Activated naive CD4-positive, alpha-beta T cell treated with anti-CD3 and anti-CD28 coated beads for 36 hours (primary cell): ENCODE results near the gene METTL3. TPM values are rescaled to one million over a fixed set of nuclear protein-coding genes. Genes with fewer than 3 reads are reported as not detected.

Experiments
- CTCF ChIA-PET: fragments of 350-600 bp; sonication (Branson Sonifier 250); formaldehyde crosslinking; loops from one replicate; lab custom pipeline; 2021; ENCODE audit warnings: antibody characterized with exemption; lab: Charles Lee
- DNase-seq: peaks from one replicate; pipeline ENCODE4 v3.0.0-alpha.2; 2020
- H3K27ac Mint-ChIP-seq: one replicate; pipeline ENCODE4 v1.8.0; 2021; ENCODE audit warnings: mild to moderate bottlenecking, mixed read lengths
- H3K27me3 Mint-ChIP-seq: one replicate; pipeline ENCODE4 v1.8.0; 2021; ENCODE audit warnings: low read depth, mixed read lengths
- H3K36me3 Mint-ChIP-seq: one replicate; pipeline ENCODE4 v1.8.0; 2021; ENCODE audit warnings: low read depth, mixed read lengths
- H3K4me1 Mint-ChIP-seq: one replicate; pipeline ENCODE4 v1.8.0; 2021; ENCODE audit warnings: low read depth, mixed read lengths
- H3K4me3 Mint-ChIP-seq: one replicate; pipeline ENCODE4 v1.8.0; 2021; ENCODE audit warnings: mild to moderate bottlenecking, moderate library complexity, mixed read lengths
- H3K9me3 Mint-ChIP-seq: one replicate; pipeline ENCODE4 v1.8.0; 2021; ENCODE audit warnings: mixed read lengths
- intact Hi-C: fragments of 100-400 bp; cut with micrococcal nuclease; formaldehyde crosslinking; loops from one replicate; pipeline ENCODE4 v1.15.1; 2023
- total RNA-seq, 2 experiments: library from RNA; stranded (reverse); gene quantifications; one replicate each; pipeline ENCODE4 v1.2.3, GENCODE V29; 2021

METTL3 gene
- total RNA-seq, 2 experiments from 2014 or later = 60.6 TPM

GRCh38 chr14:21525571-21525961 is 14.4 kb upstream of the METTL3 start:
- no peaks in the 10 kb centered on the region for H3K27me3 Mint-ChIP-seq
- H3K36me3 Mint-ChIP-seq = no peaks in the 10 kb centered on the region
- intact Hi-C loops = no loop called here
- peak overlapping the region; percentile 70 for H3K27ac Mint-ChIP-seq
- CTCF ChIA-PET = interaction anchor here (0.7 to 5.0 kb wide), 4 partner anchors 11 to 115 kb away, joined by 3 to 26 read pairs (median 5); partner anchors contain the start of gene METTL3
- no peaks in the 10 kb centered on the region for H3K9me3 Mint-ChIP-seq
- H3K4me3 Mint-ChIP-seq = peak overlapping the region; percentile 79
- H3K4me1 Mint-ChIP-seq = peaks cover 9% of the 10 kb centered on the region
- no peak for DNase-seq

- intact Hi-C loops = no loop called here
- no peaks in the 10 kb centered on the region for H3K27me3 Mint-ChIP-seq
- no peak for DNase-seq
- H3K36me3 Mint-ChIP-seq = no peaks in the 10 kb centered on the region
- CTCF ChIA-PET = interaction anchor here (5.0 kb wide), 1 partner anchor 26 kb away, joined by 26 read pairs; no protein-coding TSS in a partner anchor
- peaks cover 9% of the 10 kb centered on the region for H3K4me1 Mint-ChIP-seq
- H3K9me3 Mint-ChIP-seq = no peaks in the 10 kb centered on the region
- H3K27ac Mint-ChIP-seq = no peak overlapping the region
- peak overlapping the region; percentile 79 for H3K4me3 Mint-ChIP-seq
These were observed 13.7 kb upstream of the METTL3 start for GRCh38 chr14:21524575-21525490.

GRCh38 chr14:21523203-21523602 is 12.1 kb upstream of the METTL3 start:
- Mint-ChIP-seq H3K27ac (no peak overlapping the region), H3K27me3 (no peaks in the 10 kb centered on the region), H3K4me3 (no peak overlapping the region), H3K4me1 (peaks cover 9% of the 10 kb centered on the region), H3K36me3 (no peaks in the 10 kb centered on the region), H3K9me3 (no peaks in the 10 kb centered on the region)
- CTCF ChIA-PET = interaction anchor here (2.2 to 5.0 kb wide), 2 partner anchors 24 to 25 kb away, joined by 8 to 26 read pairs; no protein-coding TSS in a partner anchor
- intact Hi-C loops = no loop called here
- no peak for DNase-seq

- CTCF ChIA-PET = interaction anchor here (1.5 to 2.2 kb wide), 2 partner anchors 22 to 23 kb away, joined by 6 to 8 read pairs; no protein-coding TSS in a partner anchor
- H3K27me3 Mint-ChIP-seq = no peaks in the 10 kb centered on the region
- no peak overlapping the region for H3K4me3 Mint-ChIP-seq
These were observed 10.4 kb upstream of the METTL3 start for GRCh38 chr14:21521501-21521900.

GRCh38 chr14:21520767-21521166 is 9.6 kb upstream of the METTL3 start:
- H3K27ac Mint-ChIP-seq = no peak overlapping the region
- no peaks in the 10 kb centered on the region for H3K9me3 Mint-ChIP-seq
- peaks cover 3% of the 10 kb centered on the region for H3K4me1 Mint-ChIP-seq
- no peaks in the 10 kb centered on the region for H3K27me3 Mint-ChIP-seq
- DNase-seq = no peak
- intact Hi-C loops = no loop called here
- no peak overlapping the region for H3K4me3 Mint-ChIP-seq
- CTCF ChIA-PET = interaction anchor here (2.2 kb wide), 1 partner anchor 21 kb away, joined by 8 read pairs; no protein-coding TSS in a partner anchor
- no peaks in the 10 kb centered on the region for H3K36me3 Mint-ChIP-seq

More at GRCh38 chr14:21521501-21521900, 10.4 kb upstream of the METTL3 start:
- Mint-ChIP-seq H3K36me3 (no peaks in the 10 kb centered on the region), H3K27ac (no peak overlapping the region), H3K4me1 (peaks cover 3% of the 10 kb centered on the region), H3K9me3 (no peaks in the 10 kb centered on the region)
- intact Hi-C loops = no loop called here
- no peak for DNase-seq

- CTCF ChIA-PET = interaction anchor here (1.0 kb wide), 1 partner anchor 20 kb away, joined by 3 read pairs; no protein-coding TSS in a partner anchor
These were observed 7.6 kb upstream of the METTL3 start for GRCh38 chr14:21518725-21519124.

GRCh38 chr14:21514341-21514740 is 3.2 kb upstream of the METTL3 start:
- Mint-ChIP-seq H3K4me3 (no peak overlapping the region), H3K4me1 (peaks cover 14% of the 10 kb centered on the region), H3K27me3 (no peaks in the 10 kb centered on the region), H3K36me3 (peaks cover 7% of the 10 kb centered on the region), H3K9me3 (no peaks in the 10 kb centered on the region), H3K27ac (no peak overlapping the region)
- no peak for DNase-seq
- CTCF ChIA-PET = interaction anchor here (0.9 to 6.5 kb wide), 3 partner anchors 12 to 45 kb away, joined by 3 to 44 read pairs (median 5); partner anchors contain the start of gene SALL2
- intact Hi-C loops = loop anchor here (10.0 kb wide), 1 partner anchor 1250 kb away; the partner anchor contains the start of gene OXA1L

More at GRCh38 chr14:21518725-21519124, 7.6 kb upstream of the METTL3 start:
- no peaks in the 10 kb centered on the region for H3K36me3 Mint-ChIP-seq
- no peak for DNase-seq
- intact Hi-C loops = loop anchor here (10.0 kb wide), 1 partner anchor 1246 kb away; the partner anchor contains the start of gene OXA1L
- H3K4me3 Mint-ChIP-seq = no peak overlapping the region
- H3K27ac Mint-ChIP-seq = no peak overlapping the region
- no peaks in the 10 kb centered on the region for H3K27me3 Mint-ChIP-seq
- no peaks in the 10 kb centered on the region for H3K9me3 Mint-ChIP-seq
- H3K4me1 Mint-ChIP-seq = no peaks in the 10 kb centered on the region

GRCh38 chr14:21509432-21510143 is 1.6 kb downstream of the METTL3 start:
- Mint-ChIP-seq H3K4me1 (peaks cover 41% of the 10 kb centered on the region), H3K9me3 (no peaks in the 10 kb centered on the region), H3K27me3 (no peaks in the 10 kb centered on the region), H3K27ac (peak overlapping the region; percentile 96), H3K4me3 (peak overlapping the region; percentile 96), H3K36me3 (peaks cover 21% of the 10 kb centered on the region)
- CTCF ChIA-PET = interaction anchor here (0.5 to 6.5 kb wide), 2 partner anchors 10 to 13 kb away, joined by 3 to 44 read pairs; no protein-coding TSS in a partner anchor
- intact Hi-C loops = loop anchor here (2.0 to 10.0 kb wide), 2 partner anchors 95 to 1255 kb away; partner anchors contain the start of gene OXA1L
- no peak for DNase-seq

- Mint-ChIP-seq H3K36me3 (peaks cover 25% of the 10 kb centered on the region), H3K4me1 (peaks cover 39% of the 10 kb centered on the region)
- CTCF ChIA-PET = interaction anchor here (1.0 kb wide), 1 partner anchor 8 kb away, joined by 4 read pairs; no protein-coding TSS in a partner anchor
These were observed 4.6 kb downstream of the METTL3 start for GRCh38 chr14:21506557-21506956.

GRCh38 chr14:21505012-21505553 is 6.1 kb downstream of the METTL3 start:
- no peaks in the 10 kb centered on the region for H3K9me3 Mint-ChIP-seq
- peaks cover 31% of the 10 kb centered on the region for H3K36me3 Mint-ChIP-seq
- peak; percentile 47 for DNase-seq
- H3K27ac Mint-ChIP-seq = peak overlapping the region; percentile 82
- no peak overlapping the region for H3K4me3 Mint-ChIP-seq
- CTCF ChIA-PET = interaction anchor here (0.7 to 1.1 kb wide), 3 partner anchors 8 to 68 kb away, joined by 3 to 4 read pairs (median 3); no protein-coding TSS in a partner anchor
- H3K27me3 Mint-ChIP-seq = no peaks in the 10 kb centered on the region
- H3K4me1 Mint-ChIP-seq = peaks cover 41% of the 10 kb centered on the region
- intact Hi-C loops = loop anchor here (1.0 kb wide), 1 partner anchor 91 kb away; no protein-coding TSS in a partner anchor

More at GRCh38 chr14:21506557-21506956, 4.6 kb downstream of the METTL3 start:
- no peak for DNase-seq
- H3K27ac Mint-ChIP-seq = no peak overlapping the region
- H3K9me3 Mint-ChIP-seq = no peaks in the 10 kb centered on the region
- H3K4me3 Mint-ChIP-seq = no peak overlapping the region
- no peaks in the 10 kb centered on the region for H3K27me3 Mint-ChIP-seq
- intact Hi-C loops = no loop called here

- intact Hi-C loops = no loop called here
- DNase-seq = no peak
- Mint-ChIP-seq H3K4me1 (peaks cover 38% of the 10 kb centered on the region), H3K9me3 (no peaks in the 10 kb centered on the region), H3K27me3 (no peaks in the 10 kb centered on the region), H3K4me3 (no peak overlapping the region), H3K27ac (peak overlapping the region; percentile 67), H3K36me3 (peaks cover 34% of the 10 kb centered on the region)
- CTCF ChIA-PET = interaction anchor here (0.6 to 0.8 kb wide), 2 partner anchors 26 to 601 kb away, joined by 3 to 4 read pairs; no protein-coding TSS in a partner anchor
These were observed 7.8 kb downstream of the METTL3 start for GRCh38 chr14:21503376-21503775.
